WTC11 (cell line): Measurements from ENCODE around the gene C5orf47.

Source experiments
- CREB1 ChIP-seq: sonication (generic); formaldehyde crosslinking; IDR thresholded peaks from 2 replicates; pipeline ENCODE4 v1.8.0; 2023; ENCODE audit warnings: mild to moderate bottlenecking, missing genetic modification reagents
- CTCF ChIP-seq: fragments of 200-600 bp; IDR thresholded peaks from 2 replicates; pipeline ENCODE4 v1.8.0; 2022; ENCODE audit warnings: antibody characterized with exemption
- E2F5 ChIP-seq: sonication (generic); formaldehyde crosslinking; IDR thresholded peaks from 2 replicates; pipeline ENCODE4 v1.8.1; 2022; ENCODE audit warnings: mild to moderate bottlenecking, moderate library complexity, missing genetic modification reagents
- NR2C2 ChIP-seq: sonication (generic); formaldehyde crosslinking; IDR thresholded peaks from 2 replicates; pipeline ENCODE4 v1.8.0; 2022; ENCODE audit warnings: mild to moderate bottlenecking, missing genetic modification reagents
- TF ChIP-seq, protein P1 (sequence below): sonication (generic); formaldehyde crosslinking; conservative IDR thresholded peaks from 2 replicates; pipeline ENCODE4 v1.8.1; 2022; ENCODE audit warnings: mild to moderate bottlenecking, missing genetic modification reagents

GRCh38 chr5:173967241-173967640, 21.7 kb upstream of the C5orf47 start:
- TF ChIP-seq CTCF (no peak), E2F5 (CRISPR knock-in tag) (no peak), CREB1 (CRISPR knock-in tag) (no peak), NR2C2 (CRISPR knock-in tag) (no peak)
- TF ChIP-seq, protein P1, sequence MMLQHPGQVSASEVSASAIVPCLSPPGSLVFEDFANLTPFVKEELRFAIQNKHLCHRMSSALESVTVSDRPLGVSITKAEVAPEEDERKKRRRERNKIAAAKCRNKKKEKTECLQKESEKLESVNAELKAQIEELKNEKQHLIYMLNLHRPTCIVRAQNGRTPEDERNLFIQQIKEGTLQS (CRISPR knock-in tag) = no peak
